ENCODE results near the gene CAB39.

DNA sequence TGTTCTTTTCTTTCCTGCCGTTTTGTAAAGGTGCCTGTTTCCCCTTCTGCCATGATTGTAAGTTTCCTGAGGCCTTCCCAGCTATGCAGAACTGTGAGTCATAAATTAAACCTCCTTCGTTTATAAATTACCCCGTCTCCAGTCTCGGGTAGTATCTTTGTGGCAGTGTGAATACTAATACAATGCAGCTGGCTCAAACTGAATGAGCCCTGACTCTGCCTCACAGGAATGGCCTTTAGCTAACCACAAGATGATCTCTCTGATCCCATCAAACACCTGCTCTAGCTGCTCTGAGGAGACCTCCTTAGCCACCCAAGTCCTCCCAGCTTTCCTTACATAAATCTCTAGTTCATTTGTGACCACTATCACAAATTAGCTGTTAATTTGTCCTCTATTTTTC is 41.5 kb upstream of the CAB39 start:
- TF ChIP-seq CTCF (conservative IDR thresholded peaks at IDR 0.05) (no peak), EZH2 (IDR thresholded peaks at IDR 0.05; ENCODE audit: low read depth) (no peak)

Measured in PC-9 (cell line).